ENCODE data around the gene TUSC1.

Gene TUSC1

DNA sequence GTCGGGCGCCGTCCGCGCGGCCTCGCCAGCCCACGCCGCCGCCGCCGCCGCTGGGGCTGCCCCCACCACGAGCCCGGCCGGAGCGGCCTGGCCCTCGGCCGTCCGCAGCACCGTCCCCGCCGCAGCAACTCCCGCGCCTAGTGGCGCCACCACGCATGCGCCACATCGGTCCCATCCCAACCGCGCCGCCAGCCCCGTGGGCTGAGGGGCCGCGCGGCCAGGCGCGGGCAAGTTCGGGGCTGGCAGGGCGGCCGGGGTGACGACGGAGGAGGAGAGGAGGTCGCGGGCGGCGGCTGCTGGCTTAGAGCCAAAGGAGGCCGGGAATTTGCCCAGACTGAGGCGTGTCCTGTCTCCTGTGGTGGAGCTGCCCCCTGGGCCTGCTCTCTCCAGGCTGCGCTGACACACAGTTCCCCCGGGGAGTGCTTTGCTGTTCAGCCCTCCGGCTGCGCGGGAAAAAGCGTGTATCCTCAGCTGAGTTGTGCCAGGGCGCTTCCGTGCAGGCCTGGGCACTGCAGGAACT, at the start of gene TUSC1:
TSS of gene TUSC1 (minus strand) at position 298 of the 520 bp plus-strand sequence. CDS start at position 166, 132 bp downstream.
- TF ChIP-seq, protein P1, sequence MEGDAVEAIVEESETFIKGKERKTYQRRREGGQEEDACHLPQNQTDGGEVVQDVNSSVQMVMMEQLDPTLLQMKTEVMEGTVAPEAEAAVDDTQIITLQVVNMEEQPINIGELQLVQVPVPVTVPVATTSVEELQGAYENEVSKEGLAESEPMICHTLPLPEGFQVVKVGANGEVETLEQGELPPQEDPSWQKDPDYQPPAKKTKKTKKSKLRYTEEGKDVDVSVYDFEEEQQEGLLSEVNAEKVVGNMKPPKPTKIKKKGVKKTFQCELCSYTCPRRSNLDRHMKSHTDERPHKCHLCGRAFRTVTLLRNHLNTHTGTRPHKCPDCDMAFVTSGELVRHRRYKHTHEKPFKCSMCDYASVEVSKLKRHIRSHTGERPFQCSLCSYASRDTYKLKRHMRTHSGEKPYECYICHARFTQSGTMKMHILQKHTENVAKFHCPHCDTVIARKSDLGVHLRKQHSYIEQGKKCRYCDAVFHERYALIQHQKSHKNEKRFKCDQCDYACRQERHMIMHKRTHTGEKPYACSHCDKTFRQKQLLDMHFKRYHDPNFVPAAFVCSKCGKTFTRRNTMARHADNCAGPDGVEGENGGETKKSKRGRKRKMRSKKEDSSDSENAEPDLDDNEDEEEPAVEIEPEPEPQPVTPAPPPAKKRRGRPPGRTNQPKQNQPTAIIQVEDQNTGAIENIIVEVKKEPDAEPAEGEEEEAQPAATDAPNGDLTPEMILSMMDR (IDR thresholded peaks at IDR 0.05; ENCODE audit: insufficient read depth, missing control alignments): no peak
- DNase-seq (ENCODE audit: insufficient read length, low spot score) (peak; percentile 32), FAIRE-seq (no peak)

DNA sequence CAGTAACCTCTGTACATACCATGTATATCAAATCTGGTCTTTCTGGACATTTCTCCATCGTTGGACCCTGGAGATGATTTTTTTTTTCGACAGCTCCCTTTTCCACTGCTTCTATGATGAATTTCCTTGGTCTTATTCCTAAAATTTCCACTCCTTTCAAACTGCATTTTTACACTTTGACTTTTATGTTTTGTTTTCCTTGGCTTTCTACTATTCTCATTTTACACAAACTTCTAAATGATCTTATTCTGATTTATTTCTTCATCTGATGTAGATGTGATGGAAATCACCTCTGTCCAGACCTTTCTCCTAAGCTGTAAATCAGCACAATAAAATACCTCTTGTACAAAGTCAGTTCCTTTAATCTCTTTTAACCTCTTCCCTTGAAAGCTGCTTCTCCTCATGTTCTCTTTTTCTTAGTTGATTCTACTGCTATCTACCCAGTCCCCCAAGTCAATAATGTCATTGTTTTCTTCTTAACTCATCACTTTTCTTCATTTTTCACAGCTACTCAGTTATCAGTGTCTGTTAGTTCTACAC, 48.7 kb upstream of the TUSC1 start:
- DNase-seq (ENCODE audit: insufficient read length, low spot score): no peak
- FAIRE-seq: peak; percentile 29

DNA sequence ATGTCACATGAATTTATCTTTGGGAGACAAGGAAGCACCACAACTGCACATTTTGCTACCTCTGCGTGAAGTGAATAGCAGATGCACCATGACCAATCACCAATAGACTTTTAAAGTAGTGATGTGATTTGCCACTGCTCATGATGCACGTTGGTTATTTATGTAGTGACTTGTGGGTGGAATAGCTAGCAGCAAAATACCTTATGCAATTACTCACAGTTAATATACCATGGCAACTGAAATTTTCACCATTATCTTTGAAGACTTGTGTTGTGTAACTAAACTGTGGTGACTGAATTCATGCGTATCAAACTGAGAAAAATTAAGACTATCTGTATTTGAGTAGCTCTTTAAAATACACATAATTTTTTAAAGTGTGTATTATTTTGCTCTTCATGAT, 46.2 kb upstream of the TUSC1 start:
- DNase-seq (ENCODE audit: insufficient read length, low spot score) (no peak), FAIRE-seq (no peak)
- TF ChIP-seq, protein P1 (IDR thresholded peaks at IDR 0.05; ENCODE audit: insufficient read depth, missing control alignments): no peak

More for the DNA sequence above, 48.7 kb upstream of the TUSC1 start:
- TF ChIP-seq, protein P1 (IDR thresholded peaks at IDR 0.05; ENCODE audit: insufficient read depth, missing control alignments): no peak

DNA sequence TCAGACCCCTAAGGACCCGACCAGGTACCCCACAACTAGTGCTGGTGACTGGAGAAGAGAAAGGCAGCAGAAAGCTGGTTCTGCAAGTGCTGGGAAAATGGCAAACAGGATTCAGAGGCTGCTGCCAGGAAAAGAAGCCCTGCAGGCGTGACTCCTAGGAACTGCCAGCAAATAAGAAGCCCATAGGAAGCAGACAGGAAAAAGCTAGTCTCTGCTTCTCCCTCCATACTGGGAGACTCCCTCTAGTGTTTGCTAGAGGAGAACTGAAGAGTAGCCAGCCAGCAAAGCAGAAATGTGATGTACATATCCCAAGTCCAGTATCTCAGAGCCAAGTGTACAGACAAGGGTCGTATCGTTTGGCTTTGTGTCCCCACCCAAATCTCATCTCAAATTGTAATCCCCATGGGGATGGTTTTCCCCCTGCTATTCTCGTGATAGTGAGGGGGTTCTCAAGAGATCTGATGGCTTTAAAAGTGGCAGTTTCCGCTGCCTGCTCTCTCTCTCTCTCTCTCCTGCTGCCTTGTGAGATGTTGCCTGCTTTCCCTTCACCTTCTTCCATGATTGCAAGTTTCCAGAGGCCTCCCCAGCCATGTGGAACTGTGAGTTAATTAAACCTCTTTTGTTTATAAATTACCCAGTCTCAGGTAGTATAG, 38.1 kb upstream of the TUSC1 start:
- TF ChIP-seq, protein P1 (IDR thresholded peaks at IDR 0.05; ENCODE audit: insufficient read depth, missing control alignments): peak; percentile 53
- no peak for FAIRE-seq
- DNase-seq (ENCODE audit: insufficient read length, low spot score): no peak

DNA sequence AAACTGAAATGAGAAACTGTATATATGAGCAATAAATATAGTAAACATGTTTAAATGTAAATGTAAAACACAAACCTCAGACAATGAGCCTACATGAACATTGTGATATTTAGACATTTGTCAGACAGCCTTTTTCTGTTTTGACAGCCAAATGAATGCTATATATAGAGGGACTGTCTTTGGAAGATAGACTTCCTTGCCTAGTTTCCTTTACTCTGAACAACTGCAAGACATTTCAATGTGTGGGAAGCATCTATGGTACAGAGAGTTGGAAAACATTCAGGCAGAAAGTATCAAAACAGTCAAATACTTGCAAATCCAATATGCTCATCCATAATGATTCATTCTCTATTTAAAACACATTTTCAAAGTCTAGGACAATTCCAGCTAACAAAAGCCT, 31.7 kb upstream of the TUSC1 start:
- FAIRE-seq (peak; percentile 21), DNase-seq (ENCODE audit: insufficient read length, low spot score) (no peak)
- TF ChIP-seq, protein P1 (IDR thresholded peaks at IDR 0.05; ENCODE audit: insufficient read depth, missing control alignments): no peak

DNA sequence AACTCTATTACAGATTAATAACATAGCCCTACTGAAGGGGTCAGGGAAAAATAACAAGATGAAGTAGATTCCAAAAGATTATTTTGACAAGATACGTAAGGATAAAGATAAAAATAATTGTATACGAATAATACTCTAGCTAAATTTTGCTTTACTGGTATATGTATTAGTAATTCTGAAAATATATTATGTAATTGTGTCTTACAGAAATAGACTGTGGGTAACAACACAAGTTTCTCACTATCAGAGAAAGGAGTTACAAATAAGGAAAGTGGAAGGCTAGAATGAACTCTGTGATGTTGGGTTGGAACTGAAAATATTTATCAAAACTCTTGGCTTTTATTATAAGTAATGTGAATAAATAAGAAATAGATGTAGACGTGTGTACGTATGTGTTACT, 26.6 kb upstream of the TUSC1 start:
- TF ChIP-seq, protein P1 (IDR thresholded peaks at IDR 0.05; ENCODE audit: insufficient read depth, missing control alignments): no peak
- no peak for DNase-seq (ENCODE audit: insufficient read length, low spot score)
- FAIRE-seq: no peak
